GM18907 (cell line): ENCODE results near the gene CLRN3.

Experiments used
- ATAC-seq: cut with Tn5 transposase; IDR thresholded peaks from one replicate; pipeline ENCODE4 v1.9.1; 2021; ENCODE audit warnings: mild to moderate bottlenecking, moderate library complexity; ENCODE audit not compliant: unreplicated experiment

CLRN3 gene

DNA sequence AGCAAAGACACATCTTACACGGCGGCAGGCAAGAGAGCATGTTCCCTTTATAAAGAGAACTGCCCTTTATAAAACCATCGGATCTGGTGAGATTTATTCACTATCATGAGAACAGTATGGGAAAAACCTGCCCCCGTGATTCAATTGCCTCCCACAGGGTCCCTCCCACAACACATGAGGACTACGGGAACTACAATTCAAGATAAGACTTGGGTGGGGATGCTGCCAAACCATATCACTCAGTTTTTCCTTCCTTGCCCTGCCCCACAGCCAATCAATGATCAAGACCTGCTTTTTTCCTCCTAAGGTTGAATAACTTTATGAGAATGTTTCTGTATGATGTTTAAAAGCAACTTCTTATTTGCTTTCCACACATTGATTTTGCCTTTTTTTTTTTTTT lies 11.0 kb upstream of the CLRN3 start:
- ATAC-seq: no peak

GRCh38 chr10:127899766-127900387 lies 7.1 kb upstream of the CLRN3 start:
- no peak for ATAC-seq

GRCh38 chr10:127897177-127897576 lies 4.4 kb upstream of the CLRN3 start:
- no peak for ATAC-seq

DNA sequence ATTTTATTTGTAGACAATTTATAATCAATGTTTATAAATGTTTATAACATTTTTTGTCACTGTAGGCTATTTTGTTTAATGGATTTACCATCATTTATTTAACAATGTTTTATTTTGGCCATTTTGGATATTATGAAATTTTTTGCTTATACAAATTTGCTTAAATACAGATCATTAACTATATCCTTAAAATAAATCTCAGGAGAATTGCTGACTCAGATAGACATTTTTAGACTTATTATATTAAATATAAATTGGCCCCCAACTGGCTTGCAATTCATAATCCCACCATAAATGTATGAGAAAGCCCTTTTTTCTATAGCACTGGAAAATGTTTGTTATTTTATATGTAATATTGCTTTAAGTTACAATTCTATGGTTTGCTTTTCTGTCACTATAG lies 3.8 kb upstream of the CLRN3 start:
- ATAC-seq: no peak

DNA sequence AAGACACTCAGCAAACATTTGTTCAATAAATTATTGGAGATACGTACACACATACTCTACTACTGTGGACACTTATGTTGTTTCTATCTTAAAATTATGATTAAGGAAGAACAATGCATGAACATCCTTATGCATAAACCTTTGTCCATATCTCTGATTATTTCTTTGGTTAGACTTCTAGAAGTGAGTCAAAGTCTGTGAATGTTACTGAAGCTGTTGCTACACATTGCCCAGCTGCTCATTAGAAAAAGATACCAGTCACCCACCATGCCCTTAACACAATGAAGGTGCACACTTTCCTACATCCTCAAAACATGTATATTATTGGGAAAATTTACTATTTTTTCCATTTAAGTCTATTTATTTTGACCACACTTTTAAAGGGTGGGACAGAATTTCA lies 1.4 kb upstream of the CLRN3 start:
- ATAC-seq: no peak

DNA sequence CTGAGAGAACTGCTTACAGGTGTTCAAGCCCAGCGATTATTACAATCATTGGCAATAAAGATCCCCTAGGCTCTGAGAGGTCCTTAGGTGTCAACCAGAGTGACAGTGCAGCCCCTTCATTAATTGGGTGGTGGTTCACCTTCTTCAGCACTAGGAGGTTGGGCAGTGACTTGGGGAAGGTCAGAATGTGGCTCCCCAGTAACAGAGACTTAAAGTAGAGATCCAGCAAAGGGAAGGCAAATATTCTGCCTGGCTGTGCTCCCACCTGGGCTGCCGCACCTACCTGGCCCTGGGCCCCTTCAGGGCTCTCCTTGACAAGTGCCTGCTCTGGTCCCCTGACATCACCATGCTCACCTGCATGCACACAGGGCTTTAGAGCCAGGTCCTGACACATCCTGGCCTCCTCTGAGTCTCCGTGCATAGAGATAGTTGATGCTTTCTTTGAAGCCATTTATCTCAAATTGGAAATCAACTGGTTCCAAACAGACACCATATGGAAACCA lies 1.9 kb downstream of the CLRN3 start:
- ATAC-seq: no peak

- no peak for ATAC-seq
Measured at GRCh38 chr10:127890216-127890615, 2.5 kb downstream of the CLRN3 start.

DNA sequence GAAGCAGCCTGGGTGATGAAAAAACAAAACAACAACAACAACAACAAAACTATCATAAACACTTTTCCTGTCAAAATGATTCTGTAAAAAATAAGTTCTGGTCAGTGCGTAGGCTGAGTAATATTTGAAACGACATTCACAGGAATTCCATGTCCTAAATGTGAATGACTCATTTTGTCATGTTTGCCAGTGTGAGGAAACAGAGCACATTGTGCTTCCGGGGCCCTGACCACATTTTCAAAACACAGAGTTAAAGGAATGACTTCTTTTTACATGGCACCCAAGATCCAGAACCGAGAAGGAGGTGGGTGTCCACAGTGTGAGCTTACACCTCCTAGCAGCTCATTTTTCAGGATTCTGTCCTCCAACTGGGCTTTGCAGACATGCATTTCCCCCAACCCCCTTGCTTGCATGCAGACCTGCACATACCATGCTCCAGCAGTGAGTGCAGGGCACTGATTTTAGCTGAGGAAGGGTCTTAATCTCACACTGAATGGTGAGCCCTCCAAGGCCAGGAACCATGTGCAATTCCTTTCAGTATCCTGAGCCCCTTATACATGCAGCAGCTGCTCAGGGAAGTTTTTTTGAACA lies 3.0 kb downstream of the CLRN3 start:
- ATAC-seq: no peak

DNA sequence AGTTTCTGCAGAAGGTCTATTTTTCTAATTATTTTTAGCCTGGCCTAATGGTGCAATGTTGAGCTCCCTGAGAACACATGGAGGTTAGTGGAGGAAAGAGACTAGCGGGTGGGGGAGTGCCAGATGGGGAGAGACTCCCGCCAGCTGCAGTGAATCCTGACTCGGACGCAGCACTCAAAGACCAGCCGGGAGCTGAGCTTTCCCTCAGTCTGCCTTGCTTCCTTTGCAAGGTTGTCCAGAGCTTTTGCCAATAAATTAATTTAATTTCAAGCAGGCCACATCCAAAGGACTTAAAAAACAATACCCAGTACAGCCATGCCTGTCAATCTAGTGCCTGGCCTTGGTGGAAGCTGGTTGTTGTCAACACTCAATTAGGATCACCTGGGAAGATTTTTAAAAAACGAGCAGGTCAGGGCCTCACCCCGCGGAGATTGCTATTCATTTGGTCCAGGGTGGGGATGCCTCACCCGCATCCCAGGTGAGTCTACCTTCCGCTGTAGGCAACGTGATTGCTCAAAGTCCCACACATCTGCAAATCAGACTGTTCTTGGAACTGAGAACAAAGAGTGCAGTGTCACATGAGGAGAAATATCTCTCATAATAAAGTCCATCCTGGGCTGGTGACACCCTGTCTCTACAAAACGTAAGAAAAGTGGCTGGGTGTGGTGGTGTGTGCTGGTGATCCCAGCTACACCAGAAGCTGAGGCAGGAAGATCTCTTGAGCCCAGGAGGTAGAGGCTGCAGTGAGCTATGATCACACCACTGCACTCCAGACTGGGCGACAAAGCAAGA lies 4.0 kb downstream of the CLRN3 start:
- no peak for ATAC-seq

DNA sequence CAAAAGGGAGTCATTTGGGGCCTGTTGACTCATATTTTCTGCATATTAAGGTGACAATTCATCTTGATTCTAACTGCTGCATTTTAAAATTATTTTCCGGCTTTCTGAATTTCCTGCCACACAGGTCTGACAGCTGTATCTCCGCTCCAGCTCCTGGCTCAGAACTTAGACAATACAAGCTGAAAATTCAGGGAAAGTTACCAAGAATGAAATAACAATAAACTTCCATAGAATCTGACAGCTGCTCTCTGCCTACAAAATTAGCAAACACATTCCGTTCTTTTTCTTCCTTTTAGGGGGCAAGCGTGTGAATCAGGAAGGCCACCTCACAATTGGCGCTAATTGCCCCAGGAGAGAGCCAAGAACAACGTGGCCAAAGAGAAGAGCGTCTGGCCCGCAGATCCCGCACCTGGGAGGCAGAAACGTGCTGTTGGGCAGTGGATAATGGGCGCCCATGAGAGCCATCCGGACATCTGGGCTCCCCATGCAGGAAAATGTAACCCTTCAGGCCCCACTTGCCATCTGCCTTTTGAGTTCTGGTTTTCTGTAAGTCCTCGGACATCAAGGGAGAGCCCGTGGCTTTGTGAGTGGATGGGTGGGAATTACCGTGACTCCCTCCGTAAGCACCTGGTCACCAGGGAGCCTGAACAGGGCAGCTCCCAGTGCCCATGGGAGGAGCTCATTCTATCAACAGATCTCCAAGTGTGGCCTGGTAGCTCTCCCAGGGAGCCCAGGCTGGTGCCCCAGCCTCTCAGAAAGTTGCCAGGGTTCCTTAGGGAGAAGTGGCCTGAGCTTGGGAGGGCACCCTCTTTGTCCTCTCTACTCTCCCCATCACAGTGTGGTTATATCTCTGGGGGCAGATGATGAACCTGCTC lies 5.0 kb downstream of the CLRN3 start:
- no peak for ATAC-seq

DNA sequence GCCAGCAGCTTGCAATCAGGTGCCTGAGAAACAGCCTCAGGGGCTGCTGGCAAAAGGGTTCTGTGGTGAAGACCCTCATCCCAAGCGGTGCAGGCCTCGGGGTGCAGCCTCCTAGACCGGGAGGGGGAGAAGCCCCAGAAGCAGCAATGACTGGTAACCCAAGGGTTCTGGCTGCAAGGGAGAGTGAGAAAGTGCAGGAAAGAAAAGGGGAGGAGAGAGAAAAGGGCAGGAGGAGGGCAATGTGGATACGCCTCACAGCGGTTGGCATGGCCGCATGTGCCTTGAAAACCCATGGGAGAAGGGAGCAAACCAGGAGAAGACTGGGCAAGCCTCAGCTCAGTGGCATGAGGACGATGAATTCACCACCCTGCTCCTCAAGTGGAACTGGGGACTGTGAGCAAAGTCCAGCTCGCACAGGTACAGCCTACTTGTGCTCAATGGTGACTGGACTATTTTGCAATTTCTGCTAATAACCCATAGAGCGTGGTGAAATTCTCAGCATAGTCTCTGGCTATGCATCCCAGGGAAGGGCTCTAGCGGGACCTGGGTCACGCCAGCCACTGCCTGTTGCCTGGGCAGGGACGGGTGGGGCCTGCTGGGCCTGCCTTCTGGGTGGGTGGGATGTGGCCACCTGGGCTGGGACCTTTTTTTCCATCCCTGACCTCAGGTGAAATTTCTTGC lies 6.2 kb downstream of the CLRN3 start:
- ATAC-seq: no peak

GRCh38 chr10:127884501-127884900 lies 8.2 kb downstream of the CLRN3 start:
- ATAC-seq: no peak

DNA sequence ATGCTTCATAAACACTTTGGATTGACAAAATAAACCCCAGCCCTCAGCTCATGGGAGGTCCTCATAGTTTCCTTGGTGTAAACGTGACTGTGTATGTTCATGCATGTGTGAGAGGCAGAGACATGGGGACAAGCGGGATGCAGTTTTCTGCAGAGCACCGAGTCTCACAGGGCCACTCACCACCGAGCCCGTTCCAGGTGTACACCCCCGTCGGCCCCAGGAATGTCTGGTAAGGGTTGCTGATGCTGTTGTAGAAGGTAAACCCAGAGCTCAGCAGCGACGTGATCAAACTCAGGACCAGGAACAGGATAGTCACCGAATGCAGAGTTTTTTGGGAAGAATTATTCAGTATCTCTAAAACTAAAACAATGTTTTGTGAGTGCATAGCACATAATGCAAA lies 9.2 kb downstream of the CLRN3 start:
- ATAC-seq: no peak

GRCh38 chr10:127882801-127883459 lies 9.8 kb downstream of the CLRN3 start:
- ATAC-seq: no peak

DNA sequence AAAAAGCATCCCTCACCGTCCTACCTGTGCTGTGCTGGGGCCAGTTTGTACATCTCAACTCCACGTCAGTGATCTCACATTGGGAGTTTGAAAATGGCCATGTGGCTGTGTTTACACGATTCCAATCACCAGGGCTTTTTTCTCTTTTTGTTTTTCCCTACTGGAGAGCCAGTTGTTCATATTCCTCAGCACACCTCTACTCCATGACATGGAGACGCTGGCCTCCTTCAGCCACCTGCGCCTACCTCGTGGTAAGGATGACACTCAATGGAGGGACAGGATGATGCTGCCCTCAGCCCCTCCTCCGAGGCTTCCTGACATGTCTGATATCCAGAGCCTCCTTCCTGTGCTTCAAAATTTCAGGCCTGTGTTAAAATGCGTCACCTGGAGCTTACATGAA lies 10.3 kb downstream of the CLRN3 start:
- no peak for ATAC-seq

GRCh38 chr10:127881262-127881661 lies 11.5 kb downstream of the CLRN3 start:
- ATAC-seq: no peak

DNA sequence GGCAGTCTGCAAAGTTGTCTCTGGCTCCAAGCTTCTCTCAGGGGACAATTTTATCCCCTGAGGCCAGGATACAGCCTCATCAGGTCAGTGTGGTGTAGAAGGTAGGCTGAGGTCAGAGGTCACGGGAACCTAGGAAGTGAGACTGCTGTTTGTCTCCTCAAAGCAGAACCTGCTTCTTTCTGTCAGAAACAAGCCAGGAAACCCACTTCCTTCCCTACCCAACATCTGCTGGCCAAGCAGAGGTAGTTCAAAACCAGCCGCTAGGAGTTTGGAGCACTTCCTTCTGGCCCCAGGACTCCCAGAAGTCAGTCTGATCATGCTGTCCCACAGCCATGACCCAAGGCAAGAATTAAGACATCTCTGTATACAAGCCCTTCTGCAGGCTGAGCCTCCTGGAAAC lies 12.2 kb downstream of the CLRN3 start:
- ATAC-seq: no peak

DNA sequence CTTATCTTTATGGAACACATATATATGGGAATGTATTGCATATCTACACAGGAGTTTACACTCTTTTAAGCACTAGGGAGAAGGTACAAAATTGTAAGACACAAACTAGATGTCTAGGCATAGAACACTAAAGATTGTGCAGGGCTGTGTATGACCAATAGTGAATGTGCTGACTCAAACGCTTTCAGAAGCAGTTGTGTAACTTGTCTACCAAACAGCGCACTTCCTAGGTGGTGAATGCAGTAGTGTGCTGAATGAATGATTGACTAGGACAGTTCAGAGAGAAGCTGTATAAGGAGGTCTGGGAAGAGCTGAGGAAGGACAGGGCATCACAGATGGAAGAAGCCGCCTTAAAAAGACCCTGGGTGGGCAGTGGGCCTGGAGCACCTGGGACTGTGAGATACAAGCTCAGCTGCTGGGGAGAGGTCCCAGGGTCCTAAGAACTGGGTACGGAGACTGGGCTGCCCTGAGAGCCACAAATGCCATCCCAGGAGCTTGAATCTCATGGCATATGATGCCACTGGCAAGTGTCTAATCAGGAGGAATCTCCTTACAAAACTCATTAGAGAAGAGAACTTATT lies 14.2 kb downstream of the CLRN3 start:
- ATAC-seq: no peak

DNA sequence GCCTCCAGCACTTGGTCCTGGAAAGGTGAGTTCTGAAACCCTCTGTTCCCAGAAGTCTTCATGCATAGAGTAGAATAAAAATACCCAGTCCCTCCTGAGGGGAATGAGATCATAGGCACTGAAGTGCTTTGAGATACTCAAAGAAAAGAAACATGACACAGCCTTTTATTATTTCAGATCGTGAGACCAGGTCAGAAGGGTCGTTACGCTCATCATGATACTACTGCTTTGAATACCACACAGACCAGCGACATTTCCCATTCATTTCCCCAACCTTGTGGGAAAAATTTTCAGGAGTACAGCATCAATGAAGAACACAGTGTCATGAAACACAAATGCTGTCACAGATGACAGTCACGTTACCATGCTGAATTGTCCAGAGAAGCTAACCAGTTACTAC lies 15.0 kb downstream of the CLRN3 start:
- ATAC-seq: no peak

DNA sequence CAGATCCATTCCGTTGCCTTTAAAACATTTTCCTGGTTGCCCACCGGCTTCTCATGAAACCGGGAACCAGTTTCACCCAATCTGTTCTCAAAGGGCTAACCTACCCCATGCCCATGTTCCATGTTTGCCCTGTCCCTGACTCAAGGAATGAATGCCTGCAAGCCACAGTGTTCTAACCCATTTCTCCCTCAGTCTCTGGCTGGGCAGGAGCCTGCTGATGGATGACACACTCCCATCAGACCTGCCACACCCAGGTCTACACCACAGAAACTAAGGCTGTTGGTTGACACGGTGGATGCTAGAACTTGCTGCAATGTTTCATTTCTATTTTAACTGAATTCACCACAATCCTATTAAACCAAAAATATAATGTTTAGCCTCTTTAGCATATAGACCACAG lies 15.6 kb downstream of the CLRN3 start:
- ATAC-seq: no peak
